NCI-H187 (cell line): Measurements from ENCODE around the gene BICDL1.

Experiments used
- DNase-seq, 2 experiments: peaks; one replicate each; lab custom pipeline; 2025; lab: John Stamatoyannopoulos, UW

Gene BICDL1

GRCh38 chr12:120054293-120054692 is 65.3 kb downstream of the BICDL1 start:
- no peak for DNase-seq

GRCh38 chr12:120055231-120056000 is 66.4 kb downstream of the BICDL1 start:
- DNase-seq: no peak

- no peak for DNase-seq
Observed at GRCh38 chr12:120056739-120057138, 67.7 kb downstream of the BICDL1 start.

GRCh38 chr12:120060196-120060595 is 71.2 kb downstream of the BICDL1 start:
- DNase-seq: no peak

- DNase-seq: no peak
Observed at GRCh38 chr12:120060717-120061116, 71.7 kb downstream of the BICDL1 start.

- DNase-seq: no peak
Observed at GRCh38 chr12:120061575-120062214, 72.7 kb downstream of the BICDL1 start.

- no peak for DNase-seq
Observed at GRCh38 chr12:120062976-120063579, 74.0 kb downstream of the BICDL1 start.

GRCh38 chr12:120064054-120064940 is 75.3 kb downstream of the BICDL1 start:
- no peak for DNase-seq

- DNase-seq: no peak
Observed at GRCh38 chr12:120065472-120065871, 76.4 kb downstream of the BICDL1 start.

GRCh38 chr12:120066341-120066740 is 77.3 kb downstream of the BICDL1 start:
- no peak for DNase-seq

- peak; percentile 28 to 68 for DNase-seq
Observed at GRCh38 chr12:120067084-120067869, 78.2 kb downstream of the BICDL1 start.

GRCh38 chr12:120067901-120068300 is 78.9 kb downstream of the BICDL1 start:
- no peak for DNase-seq

GRCh38 chr12:120069278-120069677 is 80.2 kb downstream of the BICDL1 start:
- DNase-seq: no peak

GRCh38 chr12:120071493-120072020 is 82.5 kb downstream of the BICDL1 start:
- DNase-seq: no peak

- no peak for DNase-seq
Observed at GRCh38 chr12:120072472-120073249, 83.6 kb downstream of the BICDL1 start.

GRCh38 chr12:120075034-120075616 is 86.1 kb downstream of the BICDL1 start:
- DNase-seq: no peak

GRCh38 chr12:120076651-120077050 is 87.6 kb downstream of the BICDL1 start:
- no peak for DNase-seq

GRCh38 chr12:120077260-120077659 is 88.2 kb downstream of the BICDL1 start:
- DNase-seq: no peak

GRCh38 chr12:120078868-120079267 is 89.8 kb downstream of the BICDL1 start:
- DNase-seq: no peak
